Mammary epithelial cell (primary cell): ENCODE results near the gene IRAK2.

Experiments used
- CTCF ChIP-seq, 2 donors: IDR thresholded peaks in 1 of 2; conservative IDR thresholded peaks in 1 of 2; 2 replicates each; pipeline ENCODE4 v1.5.1; 2011 to 2012; ENCODE audit warnings: inconsistent platforms in 2 of 2, low read length in 2 of 2, mild to moderate bottlenecking in 2 of 2, control low read depth in 1 of 2, low read depth in 1 of 2; ENCODE audit not compliant: insufficient read depth in 1 of 2; ENCODE audit errors: extremely low read depth in 1 of 2
- EZH2 ChIP-seq: IDR thresholded peaks from 2 replicates; pipeline ENCODE4 v1.6.1; 2012; ENCODE audit warnings: low read length, inconsistent platforms, borderline replicate concordance

GRCh38 chr3:10154335-10155122 is 10.2 kb upstream of the IRAK2 start:
- TF ChIP-seq CTCF (conservative IDR thresholded peaks at IDR 0.05 in 1 of 2, IDR thresholded peaks at IDR 0.05 in 1 of 2; ENCODE audit: extremely low read depth in 1 of 2, insufficient read depth in 1 of 2, low read depth in 1 of 2, low read length in 2 of 2) (no peak), EZH2 (no peak)
